Measurements from ENCODE around the gene HMGCL.
A peak's percentile ranks its signal among the peaks of the same experiment; 100 is the strongest.
"Not testable (repeated sequence)": the region's sequence is repeated elsewhere in the genome, so short reads cannot be mapped to it uniquely, and the experiment has no call there.

Gene HMGCL

GRCh38 chr1:23825076-23825761, at the start of gene HMGCL:
TSS of gene HMGCL (minus strand) at chr1:23825429. CDS start at chr1:23825415, 14 bp downstream.
- peak; percentile 89 for DNase-seq

- DNase-seq: no peak
These were observed 47.2 kb upstream of the HMGCL start for GRCh38 chr1:23872421-23872820.

- no peak for DNase-seq
These were observed 43.8 kb upstream of the HMGCL start for GRCh38 chr1:23869051-23869450.

- no peak for DNase-seq
These were observed 43.4 kb upstream of the HMGCL start for GRCh38 chr1:23868557-23869016.

DNA sequence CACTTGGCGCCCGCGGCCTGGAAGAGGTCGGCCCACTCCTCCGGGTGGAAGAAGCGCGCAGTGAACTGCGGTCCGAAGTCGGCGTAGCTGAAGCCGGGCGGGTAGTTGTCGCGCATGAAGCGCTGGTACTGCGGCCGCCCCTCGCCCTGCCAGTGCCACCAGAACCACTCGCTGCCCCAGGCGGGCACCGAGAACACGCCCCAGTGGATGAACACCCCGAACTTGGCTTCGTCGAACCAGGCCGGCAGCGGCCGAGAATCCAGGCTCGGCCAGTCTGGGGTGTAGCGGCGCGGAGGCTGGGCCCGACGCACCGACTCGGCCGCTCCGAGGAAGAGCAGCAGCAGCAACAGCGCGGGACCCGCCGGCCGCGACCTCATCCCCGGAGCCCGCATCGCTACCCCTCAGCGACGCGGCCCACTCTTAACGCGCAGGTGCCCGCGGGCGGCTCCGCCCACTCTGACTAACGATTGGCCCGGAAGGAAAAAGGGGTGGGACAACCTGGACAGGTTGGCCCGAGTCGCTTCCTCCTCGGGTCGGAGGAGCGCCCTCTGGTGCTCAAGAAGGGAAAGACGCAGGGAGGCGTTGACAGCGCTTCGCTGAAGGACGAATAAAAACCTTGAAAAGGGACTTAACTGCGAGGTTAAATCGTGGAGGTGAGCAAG, 42.8 kb upstream of the HMGCL start, which contains the start of gene FUCA1:
FUCA1 (minus strand) TSS at position 396 of the 662 bp plus-strand sequence; CDS start at position 392, 4 bp downstream.
- peak; percentile 98 for DNase-seq

GRCh38 chr1:23867542-23867894, 42.3 kb upstream of the HMGCL start:
- DNase-seq: no peak

- no peak for DNase-seq
These were observed 40.3 kb upstream of the HMGCL start for GRCh38 chr1:23865543-23865930.

- DNase-seq: no peak
These were observed 39.7 kb upstream of the HMGCL start for GRCh38 chr1:23864801-23865542.

DNA sequence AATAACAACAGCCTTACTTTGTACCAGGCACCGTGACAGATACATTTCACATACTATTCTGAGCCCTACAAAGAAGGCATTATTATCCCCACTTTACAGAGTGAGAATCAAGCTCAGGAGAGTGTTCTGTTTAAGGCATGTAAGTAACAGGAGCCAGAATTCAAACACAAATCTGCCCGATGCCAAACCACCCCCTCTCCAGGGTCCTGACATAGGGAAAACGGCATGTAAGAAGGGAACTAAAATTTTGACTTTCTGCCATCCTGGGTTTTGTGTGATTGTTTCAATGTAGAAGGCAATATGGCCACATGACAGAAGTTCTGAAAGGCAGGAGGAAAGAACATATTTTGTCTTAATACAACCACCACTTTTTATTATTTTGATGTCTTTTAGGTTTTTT, 37.4 kb upstream of the HMGCL start:
- no peak for DNase-seq

DNA sequence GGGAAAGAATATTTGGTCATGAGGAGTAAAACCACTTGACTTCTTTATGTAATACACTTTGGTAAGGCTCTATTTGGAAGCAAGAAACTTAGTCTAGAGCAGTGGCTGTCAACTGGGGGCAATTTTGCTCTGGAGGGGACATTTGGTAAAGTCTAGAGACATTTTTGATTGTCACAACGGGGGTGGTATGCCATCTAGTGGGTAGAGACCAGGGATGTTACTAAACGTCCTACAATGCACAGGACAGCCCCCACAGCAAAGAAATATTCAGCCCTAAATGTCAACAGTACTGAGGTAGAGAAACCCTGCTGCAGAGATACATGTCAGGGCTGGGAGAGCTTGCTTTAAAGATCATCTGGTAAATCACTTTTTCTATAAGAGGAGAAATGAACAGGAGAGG, 29.3 kb upstream of the HMGCL start:
- peak; percentile 21 for DNase-seq

GRCh38 chr1:23853124-23853523, 27.9 kb upstream of the HMGCL start:
- not testable (repeated sequence) for DNase-seq

- DNase-seq: not testable (repeated sequence)
These were observed 26.2 kb upstream of the HMGCL start for GRCh38 chr1:23851406-23851805.

DNA sequence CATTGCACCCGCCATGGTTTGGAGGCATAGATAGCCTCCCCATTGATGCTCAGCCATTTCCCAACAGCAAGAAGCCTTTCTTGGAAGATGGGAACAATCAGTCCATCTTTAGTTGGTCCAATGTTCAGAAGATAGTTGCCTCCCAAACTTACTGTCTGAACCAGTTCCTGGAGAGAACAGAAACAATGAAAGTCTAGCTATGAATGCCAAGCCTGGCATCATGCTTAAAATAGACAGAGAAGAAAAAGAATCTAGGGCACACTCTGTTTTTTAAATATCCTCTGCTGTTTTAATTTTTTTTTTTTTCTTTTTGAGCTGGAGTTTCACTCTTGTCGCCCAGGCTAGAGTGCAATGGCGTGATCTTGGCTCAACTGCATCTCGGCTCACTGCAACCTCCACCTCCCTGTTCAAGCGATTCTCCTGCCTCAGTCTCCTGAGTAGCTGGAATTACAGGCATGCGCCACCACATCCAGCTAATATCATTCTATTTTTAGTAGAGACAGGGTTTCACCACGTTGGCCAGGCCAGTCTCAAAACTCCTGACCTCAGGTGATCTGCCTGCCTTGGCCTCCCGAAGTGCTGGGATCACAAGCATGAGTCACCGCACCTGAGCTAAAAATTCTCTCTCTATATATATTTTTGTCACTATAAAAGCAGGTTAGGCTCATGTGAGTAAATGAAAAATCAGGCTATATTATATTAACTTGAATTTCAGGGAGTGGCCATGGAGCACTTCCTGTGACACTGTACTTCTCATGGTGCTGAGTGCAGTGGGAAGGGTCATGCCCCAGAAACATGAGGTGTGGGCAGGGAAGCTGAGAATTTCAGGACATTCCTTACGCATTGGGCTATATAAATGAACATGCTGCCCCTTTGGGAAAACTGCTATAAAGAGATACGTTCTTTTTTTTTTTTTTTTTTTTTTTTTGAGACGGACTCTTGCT, 23.7 kb upstream of the HMGCL start:
- no peak for DNase-seq

GRCh38 chr1:23847482-23848095, 22.4 kb upstream of the HMGCL start:
- DNase-seq: not testable (repeated sequence)

DNA sequence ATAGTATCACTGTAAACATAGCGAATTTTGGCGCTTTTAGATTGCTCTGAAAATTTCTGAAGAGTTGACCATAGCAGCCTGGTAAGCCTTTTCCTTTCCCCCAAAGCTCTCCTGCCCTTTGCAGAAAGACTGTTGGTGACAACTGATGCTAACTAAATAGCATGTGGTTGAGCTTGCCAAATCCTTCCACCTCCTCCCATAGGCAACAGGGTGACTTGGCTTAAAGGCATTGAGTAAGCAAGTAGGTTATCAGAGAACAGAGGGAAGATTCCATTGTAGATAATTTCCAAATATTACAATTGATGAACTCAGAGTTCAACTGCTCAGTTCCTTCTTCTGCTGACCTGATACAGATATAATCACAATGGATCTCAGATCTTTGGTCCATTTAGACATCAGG, 19.9 kb upstream of the HMGCL start:
- DNase-seq: no peak

DNA sequence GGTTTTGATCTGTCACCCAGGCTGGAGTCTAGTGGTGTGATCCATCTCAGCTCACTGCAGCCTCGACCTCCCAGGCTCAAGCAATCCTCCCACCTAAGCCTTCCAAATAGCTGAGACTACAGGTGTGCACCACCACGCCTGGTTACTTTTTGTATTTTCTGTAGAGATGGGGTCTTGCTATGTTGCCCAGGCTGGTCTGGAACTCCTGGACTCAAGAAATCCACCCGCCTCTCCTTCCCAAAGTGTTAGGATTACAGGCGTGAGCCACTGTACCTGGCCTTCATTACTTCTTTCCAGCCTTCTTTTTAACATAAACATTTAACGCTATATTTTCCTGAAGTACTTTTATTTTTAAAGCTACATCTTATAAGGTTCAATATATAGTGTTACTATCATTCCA, 18.4 kb upstream of the HMGCL start:
- DNase-seq: no peak

GRCh38 chr1:23838401-23838866, 13.2 kb upstream of the HMGCL start:
- DNase-seq: peak; percentile 81

DNA sequence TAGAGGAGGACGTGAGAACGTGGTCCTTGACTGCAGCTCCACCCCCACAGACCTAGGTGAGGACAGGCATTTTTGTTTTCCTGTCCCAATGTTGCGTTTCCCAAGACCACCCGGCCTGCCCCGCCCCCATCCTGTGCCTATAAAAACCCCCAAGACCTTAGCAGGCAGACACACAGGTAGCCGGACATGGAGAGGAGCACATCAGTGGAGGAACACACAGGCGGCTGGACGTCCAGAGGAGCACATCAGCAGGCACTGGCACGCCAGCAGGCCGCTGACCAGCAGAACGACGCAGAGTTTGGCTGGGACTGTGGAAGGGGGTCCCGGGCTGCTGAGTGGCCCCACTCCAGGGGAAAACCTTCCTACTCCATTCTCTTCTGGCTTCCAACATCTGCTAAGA, 12.7 kb upstream of the HMGCL start:
- no peak for DNase-seq

- no peak for DNase-seq
These were observed 10.8 kb upstream of the HMGCL start for GRCh38 chr1:23836037-23836436.

- DNase-seq: not testable (repeated sequence)
These were observed 8.9 kb upstream of the HMGCL start for GRCh38 chr1:23834156-23834555.

DNA sequence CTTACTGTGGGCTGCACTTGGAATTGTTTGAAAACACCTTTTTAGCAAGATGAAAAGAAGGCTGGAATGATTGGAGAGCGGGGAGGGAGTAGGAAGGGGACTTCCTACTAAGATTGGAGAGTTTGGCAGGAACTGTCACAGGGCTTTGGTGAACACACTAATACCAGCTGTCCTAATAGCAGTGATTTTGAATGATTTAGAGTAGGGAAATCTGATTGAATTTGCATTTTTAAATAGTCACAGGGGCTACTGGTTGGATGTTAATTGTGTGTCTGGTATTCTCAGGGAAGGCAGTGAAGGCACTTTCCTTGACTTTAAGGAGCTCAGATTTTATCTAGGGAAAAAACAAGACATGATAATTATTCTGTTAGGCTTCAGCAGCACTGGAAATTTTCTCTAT, 2.5 kb upstream of the HMGCL start:
- DNase-seq: no peak

- not testable (repeated sequence) for DNase-seq
These were observed 1.4 kb upstream of the HMGCL start for GRCh38 chr1:23826590-23826989.

Data from CD4-positive, alpha-beta T cell treated with Interleukin-10 for 1 hour (primary cell).